MM.1S (cell line): ENCODE data around the gene SRC.

Experiments
- CTCF ChIP-seq: fragments of 300-600 bp; sonication (generic); IDR thresholded peaks from 2 replicates; pipeline ENCODE4 v1.5.1; 2016; ENCODE audit warnings: antibody characterized with exemption, low read length, mixed read lengths
- EZH2 ChIP-seq: fragments of 300-600 bp; sonication (generic); optimal IDR thresholded peaks from 2 replicates; pipeline ENCODE3; 2017; ENCODE audit warnings: low read depth, mild to moderate bottlenecking, antibody characterized with exemption, low read length, mixed read lengths

DNA sequence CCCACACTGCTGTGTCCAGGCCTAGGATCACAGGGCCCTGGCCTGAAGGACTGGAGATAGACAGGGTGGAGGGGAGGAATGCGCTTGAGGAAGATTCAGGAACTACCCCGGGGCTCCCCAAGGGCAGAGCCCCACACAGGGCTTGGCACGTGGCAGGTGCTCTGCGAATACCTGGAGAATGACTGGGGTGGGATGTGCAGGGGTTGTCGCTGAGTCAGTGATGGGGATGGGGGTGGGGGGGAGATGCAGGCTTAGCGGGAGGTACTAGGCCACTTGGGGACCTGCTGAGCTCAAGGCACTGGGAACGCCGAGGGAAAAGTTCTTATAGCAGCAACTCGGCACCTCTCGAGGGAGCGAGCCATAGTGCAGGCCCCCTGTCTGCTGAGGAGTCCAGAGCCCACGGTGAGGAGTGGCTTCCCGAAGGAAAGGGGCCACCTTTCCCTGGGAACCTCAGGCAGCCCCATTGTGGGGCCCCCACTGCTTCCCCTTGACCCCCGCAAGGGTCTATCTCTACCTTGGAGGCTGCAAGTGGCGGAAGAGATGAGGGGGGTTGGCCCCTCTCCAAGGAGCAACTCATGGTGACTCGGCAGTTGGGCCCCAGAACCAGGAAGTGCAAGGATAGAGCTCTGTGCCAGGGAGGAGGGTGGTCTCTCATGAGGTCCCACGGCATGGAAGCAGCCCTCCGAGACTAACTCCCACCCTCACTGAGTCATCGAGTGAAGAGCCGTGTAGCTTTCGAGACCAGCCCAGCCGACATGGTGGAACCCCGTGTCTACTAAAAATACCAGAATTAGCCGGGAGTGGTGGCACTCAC is 33.1 kb downstream of the SRC start:
- TF ChIP-seq CTCF (no peak), EZH2 (no peak)
